ENCODE results near the gene LAPTM4A. TPM values are rescaled to one million over a fixed set of nuclear protein-coding genes. Genes with fewer than 3 reads are reported as not detected.

LAPTM4A gene
- total RNA-seq, 1 experiment from 2014 or later = 131 TPM

- TF ChIP-seq CTCF (conservative IDR thresholded peaks at IDR 0.05) = peak; percentile 19; the same call in 1 of the 3 replicates
- Histone ChIP-seq H3K4ac (ENCODE audit: low read depth, low read length) (no peak overlapping the region), H3K79me2 (ENCODE audit: insufficient read depth, low read length) (no peaks in the 10 kb centered on the region), H3K9ac (ENCODE audit: extremely low read depth, insufficient read length, low read length) (no peak overlapping the region), H2BK20ac (ENCODE audit: low read depth, low read length, poor library complexity, severe bottlenecking) (no peak overlapping the region), H2BK15ac (ENCODE audit: low read depth, low read length) (no peak overlapping the region), H3K23ac (ENCODE audit: insufficient read length, low read depth, low read length) (no peak overlapping the region), H3K9me3 (ENCODE audit: control insufficient read depth, low read depth, low read length) (no peaks in the 10 kb centered on the region), H3K4me1 (ENCODE audit: insufficient read depth, low read length) (no peaks in the 10 kb centered on the region), H4K91ac (ENCODE audit: insufficient read length, low read depth, low read length) (no peak overlapping the region), H3K18ac (ENCODE audit: insufficient read length, low read depth, low read length) (no peak overlapping the region), H3K27ac (ENCODE audit: insufficient read length, low read depth, low read length) (no peak overlapping the region), H2BK12ac (ENCODE audit: insufficient read length, low read depth, low read length) (no peak overlapping the region), H4K8ac (replicated peaks; ENCODE audit: insufficient read length, low read depth, low read length) (no peak overlapping the region), H3T11ph (ENCODE audit: low read length) (no peak overlapping the region), H3K4me2 (ENCODE audit: insufficient read depth, insufficient read length, low read length) (no peak overlapping the region), H3K79me1 (ENCODE audit: insufficient read depth, low read depth, low read length, poor library complexity, severe bottlenecking) (no peaks in the 10 kb centered on the region), H2BK5ac (ENCODE audit: insufficient read length, low read length) (no peak overlapping the region), H3K23me2 (ENCODE audit: insufficient read length, low read depth, low read length, poor library complexity, severe bottlenecking) (no peaks in the 10 kb centered on the region), H3K56ac (ENCODE audit: insufficient read length, low read depth, low read length) (no peak overlapping the region), H3K27me3 (ENCODE audit: insufficient read depth, low read length) (no peaks in the 10 kb centered on the region), H2AK5ac (ENCODE audit: insufficient read length, low read length) (no peak overlapping the region), H2AFZ (ENCODE audit: low read length) (no peak overlapping the region), H4K5ac (ENCODE audit: insufficient read length, low read depth, low read length) (no peak overlapping the region), H2BK120ac (ENCODE audit: low read depth, low read length, poor library complexity, severe bottlenecking) (no peak overlapping the region), H3K14ac (ENCODE audit: insufficient read depth, low read length) (no peak overlapping the region), H4K20me1 (ENCODE audit: control insufficient read depth, insufficient read depth, insufficient read length) (no peaks in the 10 kb centered on the region)
- no CpG with 5 or more reads among the region's 8 CpGs for WGBS (ENCODE audit: extremely low coverage, insufficient read length, low lambda C conversion rate)
- Mint-ChIP-seq H3K4me1 (peaks cover 19 to 20% of the 10 kb centered on the region in 2 experiments), H3K9me3 (peaks cover 0 to 4% of the 10 kb centered on the region in 2 experiments; a peak in 2 of 5 replicates), H3K36me3 (ENCODE audit: insufficient read depth in 1 of 3, low read depth in 3 of 3) (no peaks in the 10 kb centered on the region), H3K27me3 (ENCODE audit: low read depth) (peaks cover 3% of the 10 kb centered on the region), H3K27ac (peak overlapping the region in 1 of 3 experiments; percentile 34; a peak in 1 of 7 replicates), H3K4me3 (no peak overlapping the region)
- peak; percentile 57 for DNase-seq
These were observed 29.5 kb upstream of the LAPTM4A start for GRCh38 chr2:20080839-20081415.

Measured in H9 (cell line).